Type B pancreatic cell (in vitro differentiated cells): ENCODE measurements around the gene LASP1NB.
"Not testable (repeated sequence)": the region's sequence is repeated elsewhere in the genome, so short reads cannot be mapped to it uniquely, and the experiment has no call there.

ENCODE experiments used
- DNase-seq: peaks from one replicate; pipeline ENCODE4 v3.0.0; 2021; ENCODE audit warnings: mixed read lengths; ENCODE audit not compliant: unreplicated experiment; ENCODE audit errors: extremely low spot score
- H3K27ac Mint-ChIP-seq: 2 replicates; pipeline ENCODE4 v1.8.0; 2021; ENCODE audit warnings: mild to moderate bottlenecking, mixed read lengths
- H3K27me3 Mint-ChIP-seq: 2 replicates; pipeline ENCODE4 v1.8.0; 2021; ENCODE audit warnings: mixed read lengths
- H3K36me3 Mint-ChIP-seq: 2 replicates; pipeline ENCODE4 v1.8.0; 2021; ENCODE audit warnings: mixed read lengths
- H3K4me1 Mint-ChIP-seq: one replicate; pipeline ENCODE4 v1.8.0; 2021; ENCODE audit warnings: mixed read lengths; ENCODE audit not compliant: unreplicated experiment
- H3K4me3 Mint-ChIP-seq: 2 replicates; pipeline ENCODE4 v1.8.0; 2021; ENCODE audit warnings: mild to moderate bottlenecking, mixed read lengths
- H3K9me3 Mint-ChIP-seq: 2 replicates; pipeline ENCODE4 v1.8.0; 2021; ENCODE audit warnings: mixed read lengths
- CTCF ChIP-seq: fragments of 200-600 bp; sonication (generic); conservative IDR thresholded peaks from 2 replicates; pipeline ENCODE4 v1.5.0; 2021; ENCODE audit warnings: antibody characterized with exemption, mild to moderate bottlenecking

Gene LASP1NB

GRCh38 chr17:38926293-38927070 lies 1.1 kb downstream of the LASP1NB start:
- H3K27me3 Mint-ChIP-seq = no peaks in the 10 kb centered on the region
- H3K9me3 Mint-ChIP-seq = no peaks in the 10 kb centered on the region
- no peak overlapping the region for H3K27ac Mint-ChIP-seq
- peaks cover 19% of the 10 kb centered on the region for H3K4me1 Mint-ChIP-seq
- H3K4me3 Mint-ChIP-seq = no peak overlapping the region
- DNase-seq = no peak
- no peaks in the 10 kb centered on the region for H3K36me3 Mint-ChIP-seq
- no peak for TF ChIP-seq CTCF

- H3K27ac Mint-ChIP-seq, H3K4me3 Mint-ChIP-seq, H3K27me3 Mint-ChIP-seq, H3K36me3 Mint-ChIP-seq, H3K4me1 Mint-ChIP-seq, DNase-seq, H3K9me3 Mint-ChIP-seq: not testable (repeated sequence)
Observed at GRCh38 chr17:38930782-38931181, 5.4 kb downstream of the LASP1NB start.

- H3K27ac Mint-ChIP-seq, DNase-seq, H3K36me3 Mint-ChIP-seq, H3K4me1 Mint-ChIP-seq, H3K9me3 Mint-ChIP-seq, H3K4me3 Mint-ChIP-seq, H3K27me3 Mint-ChIP-seq: not testable (repeated sequence)
Observed at GRCh38 chr17:38933962-38934361, 8.5 kb downstream of the LASP1NB start.

GRCh38 chr17:38939987-38940386 lies 14.6 kb downstream of the LASP1NB start:
- Mint-ChIP-seq H3K27ac (no peak overlapping the region), H3K4me3 (no peak overlapping the region), H3K36me3 (no peaks in the 10 kb centered on the region)

GRCh38 chr17:38940404-38940803 lies 15.0 kb downstream of the LASP1NB start:
- peaks cover 3% of the 10 kb centered on the region for H3K27me3 Mint-ChIP-seq
- H3K9me3 Mint-ChIP-seq = no peaks in the 10 kb centered on the region
- H3K4me3 Mint-ChIP-seq = no peak overlapping the region
- no peak for TF ChIP-seq CTCF
- no peak overlapping the region for H3K27ac Mint-ChIP-seq
- H3K36me3 Mint-ChIP-seq = no peaks in the 10 kb centered on the region
- DNase-seq = no peak
- H3K4me1 Mint-ChIP-seq = peaks cover 4% of the 10 kb centered on the region

More at GRCh38 chr17:38939987-38940386, 14.6 kb downstream of the LASP1NB start:
- no peak for DNase-seq
- no peak for TF ChIP-seq CTCF
- H3K4me1 Mint-ChIP-seq = peaks cover 4% of the 10 kb centered on the region
- H3K9me3 Mint-ChIP-seq = no peaks in the 10 kb centered on the region
- H3K27me3 Mint-ChIP-seq = peaks cover 3% of the 10 kb centered on the region

GRCh38 chr17:38942696-38943334 lies 17.4 kb downstream of the LASP1NB start:
- DNase-seq = no peak
- H3K36me3 Mint-ChIP-seq = no peaks in the 10 kb centered on the region
- H3K9me3 Mint-ChIP-seq = no peaks in the 10 kb centered on the region
- no peak for TF ChIP-seq CTCF
- H3K4me3 Mint-ChIP-seq = no peak overlapping the region
- H3K4me1 Mint-ChIP-seq = peaks cover 4% of the 10 kb centered on the region
- H3K27me3 Mint-ChIP-seq = no peaks in the 10 kb centered on the region
- H3K27ac Mint-ChIP-seq = no peak overlapping the region
